K562 (cell line): Measurements from ENCODE around the gene UQCRFS1. TPM values are rescaled to one million over a fixed set of nuclear protein-coding genes. Genes with fewer than 3 reads are reported as not detected.

Experiments
- ARID4B ChIP-seq: sonication (generic); formaldehyde crosslinking; IDR thresholded peaks from 2 replicates; pipeline ENCODE4 v1.8.0; 2022; ENCODE audit warnings: mild to moderate bottlenecking, missing genetic modification reagents
- ELF2 ChIP-seq: fragments of 250-450 bp; sonication (Bioruptor Pico); IDR thresholded peaks from 2 replicates; pipeline ENCODE4 v1.5.0; 2021; ENCODE audit warnings: mild to moderate bottlenecking
- EP300 ChIP-seq: IDR thresholded peaks from 2 replicates; pipeline ENCODE4 v1.6.1; 2012; ENCODE audit warnings: low read length, improper control_type of control experiment
- HMGN3 ChIP-seq: IDR thresholded peaks from 2 replicates; pipeline ENCODE4 v1.6.1; 2011; ENCODE audit warnings: borderline replicate concordance, low read depth, mild to moderate bottlenecking, mixed read lengths, low read length; ENCODE audit not compliant: insufficient read length; ENCODE audit errors: extremely low read depth
- MTA3 ChIP-seq: fragments of 450-650 bp; formaldehyde crosslinking; IDR thresholded peaks from 2 replicates; pipeline ENCODE4 v1.6.1; 2017; ENCODE audit warnings: mild to moderate bottlenecking, borderline replicate concordance
- NFRKB ChIP-seq: fragments of 450-650 bp; IDR thresholded peaks from 2 replicates; pipeline ENCODE4 v1.6.1; 2016; ENCODE audit warnings: low read depth
- PHF20 ChIP-seq: fragments of 450-650 bp; IDR thresholded peaks from 2 replicates; pipeline ENCODE4 v1.6.1; 2018; ENCODE audit not compliant: partially characterized antibody
- RBFOX2 ChIP-seq: fragments of 200-400 bp; formaldehyde crosslinking; IDR thresholded peaks from 2 replicates; pipeline ENCODE4 v1.6.1; 2017; ENCODE audit warnings: low read depth, mild to moderate bottlenecking, low read length, moderate library complexity
- USF1 ChIP-seq: sonication (generic); formaldehyde crosslinking; IDR thresholded peaks from 2 replicates; pipeline ENCODE4 v1.9.0; 2022; ENCODE audit warnings: mild to moderate bottlenecking, missing genetic modification reagents
- ZBTB12 ChIP-seq: fragments of 250-450 bp; sonication (Bioruptor Pico); IDR thresholded peaks from 2 replicates; pipeline ENCODE4 v1.4.0; 2020
- ZBTB7A ChIP-seq: IDR thresholded peaks from 2 replicates; pipeline ENCODE4 v1.6.1; 2011; ENCODE audit warnings: low read depth, mild to moderate bottlenecking, low read length, moderate library complexity, borderline replicate concordance; ENCODE audit not compliant: control insufficient read depth
- polyA plus RNA-seq, 8 experiments: library from polyadenylated mRNA; depleted of rRNA in 4 of 8; stranded (reverse) in 5 of 8; unstranded in 3 of 8; fragments of >200 nt; fragmentation: Nextera tagmentation in 2 of 8; fragmentation: Illumina TruSeq in 1 of 8; extraction: Ambion mirVana in 2 of 8; extraction: Trizol in 1 of 8; gene quantifications; 2 replicates each; pipeline versions ENCODE4 v1.2.1 to v1.2.3, GENCODE V29; 2011 to 2014; ENCODE audit warnings: inconsistent platforms in 1 of 8, missing spikeins in 1 of 8
- total RNA-seq, 7 experiments: library from RNA; depleted of rRNA in 6 of 7; stranded (reverse); fragments of >200 nt in 6 of 7; fragmentation: Illumina TruSeq in 2 of 7; extraction: Trizol in 2 of 7; gene quantifications; 2 replicates each; pipeline versions ENCODE4 v1.2.1 to v1.2.3, GENCODE V29; 2011 to 2021; ENCODE audit warnings: low replicate concordance in 1 of 7

UQCRFS1 gene
- total and polyA plus RNA-seq, 9 of the 15 experiments (the other 6 are each of a cell fraction or from before 2014, with no cell fraction given): 10.8 to 110 (median 64.7) TPM

GRCh38 chr19:29212648-29213573, at the start of gene UQCRFS1 (continued):
- peak; percentile 42; the same call in 1 of the 2 replicates for TF ChIP-seq NFRKB
- 0 out of 2 replicates have a peak, but pooled peaks have one; percentile 27 for TF ChIP-seq EP300
- TF ChIP-seq RBFOX2: peak; percentile 97
- TF ChIP-seq ZBTB12 (CRISPR knock-in tag): peak; percentile 93
- peak; percentile 72; the same call in 1 of the 2 replicates for TF ChIP-seq ZBTB7A
- TF ChIP-seq USF1 (CRISPR knock-in tag): peak; percentile 68
- TF ChIP-seq HMGN3: peak; percentile 50
- TF ChIP-seq ELF2 (CRISPR knock-in tag): peak; percentile 58; the same call in 1 of the 2 replicates
- TF ChIP-seq MTA3: peak; percentile 53; the same call in 1 of the 2 replicates
- TF ChIP-seq ARID4B (CRISPR knock-in tag): peak; percentile 52
- TF ChIP-seq PHF20: peak; percentile 73
